HG03103 (cell line): ENCODE data around the gene PPP6C.
"Not testable (repeated sequence)": the region's sequence is repeated elsewhere in the genome, so short reads cannot be mapped to it uniquely, and the experiment has no call there.

ENCODE experiments used
- ATAC-seq: cut with Tn5 transposase; IDR thresholded peaks from one replicate; pipeline ENCODE4 v1.9.1; 2021; ENCODE audit warnings: low read depth; ENCODE audit not compliant: unreplicated experiment

The PPP6C gene

DNA sequence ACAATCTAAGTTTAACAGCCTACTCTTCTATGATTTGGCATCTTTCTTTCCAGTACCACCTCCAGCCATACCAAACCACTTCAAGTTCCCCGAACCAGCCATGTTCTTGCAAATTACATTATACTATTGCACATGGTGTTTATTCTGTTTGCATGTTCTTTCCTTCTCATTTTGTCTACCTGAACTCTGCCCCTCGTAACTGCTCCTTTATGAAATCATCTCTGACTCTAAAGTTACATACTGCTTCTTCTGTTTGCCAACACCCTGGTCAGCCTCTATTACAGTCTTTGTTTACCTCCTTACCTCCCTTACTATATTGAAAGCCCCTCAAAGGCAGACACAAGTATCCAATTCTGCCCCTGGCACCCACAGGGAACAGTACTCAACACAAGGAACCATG lies 6.0 kb downstream of the PPP6C start:
- no peak for ATAC-seq

DNA sequence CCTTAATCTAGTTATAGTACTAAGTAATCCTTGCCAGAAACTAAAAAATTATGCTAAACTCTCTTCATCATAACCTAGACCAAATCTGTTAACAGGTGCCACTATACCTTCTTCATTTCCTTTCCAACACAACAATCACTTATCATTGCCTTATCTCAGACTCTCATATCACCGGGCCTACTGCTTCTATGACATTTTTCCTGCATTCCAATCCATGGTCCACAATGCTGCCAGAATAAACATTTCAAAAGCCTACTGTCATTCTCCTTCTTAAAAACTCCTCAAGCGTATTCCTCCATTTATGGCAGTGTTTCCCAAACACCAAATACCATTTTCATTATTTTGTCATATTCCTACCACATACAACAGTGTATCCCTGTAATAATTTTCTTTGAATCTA lies 6.5 kb downstream of the PPP6C start:
- no peak for ATAC-seq

DNA sequence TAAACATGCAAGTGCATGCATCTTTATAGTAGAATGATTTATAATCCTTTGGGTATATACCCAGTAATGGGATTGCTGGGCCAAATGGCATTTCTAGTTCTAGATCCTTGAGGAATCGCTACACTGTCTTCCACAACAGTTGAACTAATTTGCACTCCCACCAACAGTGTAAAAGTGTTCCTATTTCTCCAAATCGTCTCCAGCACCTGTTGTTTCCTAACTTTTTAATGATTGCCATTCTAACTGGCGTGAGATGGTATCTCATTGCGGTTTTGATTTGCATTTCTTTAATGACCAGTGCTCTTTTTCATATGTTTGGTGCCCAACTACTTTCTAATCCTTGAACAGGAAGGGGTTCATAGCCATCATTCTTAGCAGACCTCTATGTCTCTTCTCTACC lies 7.8 kb downstream of the PPP6C start:
- ATAC-seq = not testable (repeated sequence)

DNA sequence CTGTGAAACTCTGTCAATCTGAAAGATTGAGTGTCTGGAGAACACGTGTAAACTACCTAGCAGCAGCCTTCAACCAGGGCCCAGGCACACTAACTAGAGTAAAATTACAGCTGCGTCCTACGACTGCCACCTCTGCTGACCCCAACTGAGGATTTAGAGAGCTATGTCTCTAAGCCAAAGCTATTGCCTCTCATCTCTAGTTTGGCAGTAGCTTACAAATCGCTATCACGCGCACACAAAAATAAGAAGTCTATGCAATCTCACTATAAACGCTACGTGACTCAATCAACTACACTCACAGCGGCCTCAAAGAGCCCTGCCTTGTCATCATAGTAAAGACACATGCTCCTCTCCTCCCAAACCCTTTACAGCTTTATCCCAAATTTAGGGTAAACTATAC lies 8.7 kb downstream of the PPP6C start:
- ATAC-seq = no peak

DNA sequence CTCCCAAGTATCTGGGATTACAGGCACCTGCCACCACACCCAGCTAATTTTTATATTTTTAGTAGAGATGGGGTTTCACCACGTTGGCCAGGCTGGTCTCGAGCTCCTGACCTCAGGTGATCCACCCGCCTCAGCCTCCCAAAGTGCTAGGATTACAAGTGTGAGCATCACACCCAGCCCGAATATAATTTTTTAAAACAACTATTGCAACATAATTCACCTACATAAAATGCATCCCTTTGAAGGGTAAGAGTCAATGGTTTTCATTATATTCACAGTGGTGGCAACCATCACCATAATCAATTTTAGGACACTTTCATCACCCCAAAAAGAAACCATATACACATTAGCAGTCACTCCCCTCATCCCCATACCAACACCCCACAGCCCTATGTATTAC lies 9.8 kb downstream of the PPP6C start:
- ATAC-seq = not testable (repeated sequence)

DNA sequence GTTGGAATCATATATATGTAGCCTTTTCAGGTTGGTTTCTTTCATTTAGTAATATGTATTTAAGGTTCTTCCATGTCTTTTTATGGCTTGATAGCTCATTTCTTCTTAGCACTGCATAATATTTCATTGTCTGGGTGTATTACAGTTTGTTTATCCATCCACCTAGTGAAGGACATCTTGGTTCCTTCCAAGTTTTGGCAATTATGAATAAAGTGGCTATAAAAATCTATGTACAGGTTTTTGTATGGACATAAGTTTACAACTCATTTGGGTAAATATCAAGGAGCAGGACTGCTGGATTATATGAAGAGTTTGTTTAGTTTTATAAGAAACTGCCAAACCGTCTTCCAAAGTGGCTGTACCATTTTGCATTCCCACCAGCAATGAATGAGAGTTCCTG lies 11.7 kb downstream of the PPP6C start:
- no peak for ATAC-seq

DNA sequence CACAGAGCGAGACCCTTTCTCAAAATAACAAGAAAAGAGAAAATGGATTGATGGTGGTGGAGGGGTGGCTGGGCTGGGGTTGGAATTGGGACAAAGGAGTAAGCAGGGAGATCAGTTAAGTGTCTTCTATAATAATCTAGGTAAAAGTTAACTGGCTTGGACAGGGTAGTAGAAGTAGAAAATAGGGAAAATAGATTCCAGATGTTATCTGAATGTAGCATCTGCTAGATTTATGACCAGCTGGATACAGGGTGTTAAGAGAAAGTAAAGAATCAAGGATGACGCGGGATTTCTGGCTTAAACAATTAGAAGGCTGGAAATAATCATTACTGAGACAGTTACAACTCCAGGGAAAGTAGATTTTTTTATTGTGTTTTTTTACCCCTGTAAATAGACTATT lies 13.0 kb downstream of the PPP6C start:
- ATAC-seq = no peak

DNA sequence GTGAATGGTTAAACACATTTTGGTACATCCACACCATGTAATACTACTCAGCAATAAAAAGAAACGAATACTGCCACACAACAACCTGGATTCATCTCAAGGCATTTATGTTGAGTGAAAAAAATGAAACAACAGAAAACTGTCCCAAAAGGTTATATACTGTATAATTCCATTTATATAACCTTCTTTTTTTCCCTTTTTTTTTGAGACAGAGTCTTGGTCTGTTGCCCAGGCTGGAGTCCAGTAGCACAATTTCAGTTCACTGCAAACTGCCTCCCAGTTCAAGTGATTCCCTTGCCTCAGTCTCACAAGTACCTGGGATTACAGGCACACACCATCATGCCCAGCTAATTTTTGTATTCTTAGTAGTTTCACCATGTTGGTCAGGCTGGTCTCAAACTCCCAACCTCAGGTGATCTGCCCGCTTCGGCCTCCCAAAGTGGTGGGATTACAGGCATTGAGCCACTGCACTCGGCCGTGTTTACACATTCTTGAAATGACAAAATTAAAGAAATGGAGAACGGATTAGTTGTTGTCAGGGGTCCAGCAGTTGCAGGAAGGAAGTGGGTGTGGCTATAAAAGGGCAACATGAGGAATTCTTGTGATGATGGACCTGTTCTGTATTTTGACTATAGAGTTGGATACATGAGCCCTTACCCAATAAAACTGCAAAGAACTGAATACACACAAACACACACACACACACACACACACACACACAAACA lies 17.4 kb downstream of the PPP6C start:
- no peak for ATAC-seq

DNA sequence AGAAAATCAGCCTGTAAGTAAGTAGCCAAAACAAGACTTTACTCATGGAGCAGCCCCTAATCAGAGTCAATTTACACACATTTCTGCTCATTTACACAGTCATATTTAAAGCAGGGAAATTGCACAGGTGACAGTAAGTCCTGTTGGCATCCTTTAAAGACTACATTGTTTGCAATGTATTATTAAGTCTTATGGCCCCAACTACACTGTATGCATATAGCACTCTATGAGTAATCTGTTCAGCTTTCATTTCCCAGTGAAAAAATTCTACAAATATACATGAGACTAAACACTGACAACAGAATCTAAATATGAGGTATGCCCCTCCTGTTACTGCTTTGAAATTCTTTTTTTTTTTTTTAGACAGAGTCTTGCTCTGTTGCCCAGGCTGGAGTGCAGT lies 19.7 kb downstream of the PPP6C start:
- ATAC-seq = no peak

DNA sequence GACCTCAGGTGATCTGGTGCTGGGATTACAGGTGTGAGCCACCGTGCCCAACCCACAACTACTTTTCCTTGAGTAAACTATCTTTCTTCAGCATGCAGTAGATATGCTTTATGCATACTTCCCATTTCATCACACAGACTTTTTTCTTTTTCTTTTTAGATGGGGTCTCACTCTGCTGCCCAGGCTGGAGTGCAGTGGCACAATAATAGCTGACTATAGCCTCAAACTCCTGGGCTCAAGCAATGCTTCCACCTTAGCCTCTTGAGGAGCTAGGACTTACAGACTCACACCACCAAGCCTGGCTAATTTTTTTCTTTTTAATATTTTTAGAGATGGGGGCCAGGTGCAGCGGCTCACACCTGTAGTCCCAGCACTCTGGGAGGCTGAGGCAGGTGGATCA lies 22.8 kb downstream of the PPP6C start:
- no peak for ATAC-seq

DNA sequence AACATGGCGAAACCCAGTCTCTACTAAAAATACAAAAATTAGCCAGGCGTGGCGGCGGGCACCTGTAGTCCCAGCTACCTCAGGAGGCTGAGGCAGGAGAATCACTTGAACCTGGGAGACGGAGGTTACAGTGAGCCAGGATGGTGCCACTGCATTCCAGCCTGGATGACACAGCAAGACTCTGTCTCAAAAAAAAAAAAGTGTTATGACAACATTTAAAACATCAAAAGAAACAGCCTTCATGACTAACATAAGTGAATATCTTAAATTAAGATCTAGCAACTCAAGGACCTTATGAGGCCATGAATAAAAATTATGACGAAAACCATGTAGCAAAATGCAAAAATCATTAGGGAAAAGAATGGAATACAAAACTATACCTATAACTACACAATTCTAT lies 26.7 kb downstream of the PPP6C start:
- not testable (repeated sequence) for ATAC-seq

DNA sequence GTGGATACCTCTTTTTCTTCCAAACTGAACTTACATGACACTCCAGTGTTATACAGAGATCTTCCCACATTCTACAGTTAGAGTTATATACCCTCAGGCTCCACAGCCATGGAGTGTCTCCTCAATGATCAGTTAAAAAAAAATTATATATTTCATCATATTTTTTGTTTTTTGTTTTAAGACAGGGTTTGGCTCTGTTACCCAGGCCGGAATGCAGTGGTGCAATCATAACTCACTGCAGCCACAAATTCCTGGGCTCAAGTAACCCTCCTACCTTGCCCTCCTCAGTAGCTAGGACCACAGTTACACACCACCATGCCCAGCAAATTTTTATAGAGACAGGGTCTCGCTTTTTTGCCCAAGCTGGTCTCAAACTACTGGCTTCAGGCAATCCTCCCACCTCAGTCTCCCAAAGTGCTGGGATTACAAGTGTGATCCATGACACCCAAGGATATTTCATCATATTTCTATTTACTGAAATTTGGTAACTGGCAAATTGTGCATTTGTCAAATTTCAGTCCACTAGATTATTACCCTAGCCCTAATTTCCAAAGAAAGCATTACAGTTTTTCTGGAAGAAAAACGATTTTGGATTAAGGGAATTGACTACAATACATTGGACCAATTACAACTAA lies 28.2 kb downstream of the PPP6C start:
- no peak for ATAC-seq

DNA sequence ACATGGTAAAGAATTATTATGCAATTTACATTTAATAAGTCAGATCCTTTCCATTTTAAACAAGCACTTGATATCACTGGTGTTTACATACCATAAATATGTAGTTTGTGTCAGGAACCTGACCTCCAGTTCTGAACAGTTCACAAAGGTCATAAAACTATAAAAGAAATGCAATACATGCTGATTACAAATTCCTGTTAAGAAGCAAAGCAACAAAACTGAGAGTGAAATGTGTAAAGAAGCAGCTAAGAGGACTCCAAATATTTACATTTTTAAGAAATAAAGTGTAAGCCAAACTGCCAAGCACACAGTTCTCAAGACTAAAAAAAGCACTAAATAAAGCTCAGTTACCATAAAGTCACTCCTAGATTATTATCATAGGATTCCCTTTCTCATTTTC lies 28.9 kb downstream of the PPP6C start:
- no peak for ATAC-seq

DNA sequence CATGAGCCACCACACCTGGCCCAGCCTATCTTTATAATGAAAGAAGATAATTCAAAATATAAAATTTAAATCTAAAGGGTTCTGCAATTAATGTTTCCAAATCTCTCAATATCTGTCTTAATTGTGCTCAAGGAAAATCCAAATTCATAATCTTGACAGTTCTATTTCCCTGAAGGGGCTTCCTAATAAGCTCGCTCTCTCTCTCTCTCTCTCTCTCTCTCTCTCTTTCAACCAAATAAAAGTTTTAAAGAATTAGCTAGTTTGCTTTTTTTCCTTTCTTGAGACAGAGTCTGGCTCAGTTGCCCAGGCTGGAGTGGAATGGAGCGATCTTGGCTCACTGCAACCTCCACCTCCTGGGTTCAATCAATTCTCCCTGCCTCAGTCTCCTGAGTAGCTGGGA lies 33.1 kb downstream of the PPP6C start:
- no peak for ATAC-seq

DNA sequence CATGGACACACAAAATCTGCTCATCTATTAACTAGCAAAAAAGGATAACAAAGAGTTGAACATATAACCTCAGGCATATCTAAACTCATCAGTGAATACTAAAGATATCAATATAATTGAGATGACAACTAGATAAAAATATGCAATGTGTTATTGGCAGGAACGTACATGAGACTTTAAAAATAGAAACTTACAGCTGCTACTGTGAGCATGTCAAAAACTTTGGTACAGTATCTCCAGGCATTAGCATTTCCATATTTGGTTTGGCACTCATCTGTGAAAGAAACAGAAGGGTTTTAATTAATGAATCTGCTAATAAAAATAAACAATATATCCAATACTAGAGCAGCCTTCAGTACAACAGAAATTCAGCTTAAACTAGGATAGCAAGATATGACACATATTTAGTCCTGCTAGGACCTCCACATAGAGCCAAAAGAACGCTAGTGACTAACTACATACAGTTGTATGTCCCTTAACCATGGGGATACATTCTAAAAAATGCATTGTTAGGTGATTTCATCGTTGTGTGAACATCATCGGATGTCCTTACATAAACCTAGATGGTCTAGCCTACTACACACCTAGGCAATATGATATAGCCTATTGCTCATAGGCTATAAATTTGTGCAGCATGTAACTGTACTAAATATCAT lies 35.8 kb downstream of the PPP6C start:
- ATAC-seq = no peak

DNA sequence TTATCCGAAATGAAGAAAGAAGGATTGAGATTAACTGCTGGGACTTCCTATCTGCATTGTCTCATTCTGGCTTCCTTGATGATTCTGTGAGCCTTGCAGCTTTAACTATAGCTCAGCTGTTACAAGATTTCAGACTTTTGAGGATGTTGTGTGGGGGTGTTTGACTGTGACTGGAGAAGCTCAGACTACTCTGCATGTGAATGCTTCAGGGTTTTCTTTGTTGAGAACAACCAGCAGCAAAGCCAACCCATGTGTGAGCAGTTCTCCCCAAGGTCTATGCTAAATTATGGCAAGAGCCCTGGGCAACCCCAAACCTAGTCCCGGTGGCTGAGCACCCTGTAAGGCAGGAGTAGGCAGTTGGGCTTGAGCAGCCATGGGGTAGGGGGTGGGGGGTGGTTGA lies 37.9 kb downstream of the PPP6C start:
- no peak for ATAC-seq

DNA sequence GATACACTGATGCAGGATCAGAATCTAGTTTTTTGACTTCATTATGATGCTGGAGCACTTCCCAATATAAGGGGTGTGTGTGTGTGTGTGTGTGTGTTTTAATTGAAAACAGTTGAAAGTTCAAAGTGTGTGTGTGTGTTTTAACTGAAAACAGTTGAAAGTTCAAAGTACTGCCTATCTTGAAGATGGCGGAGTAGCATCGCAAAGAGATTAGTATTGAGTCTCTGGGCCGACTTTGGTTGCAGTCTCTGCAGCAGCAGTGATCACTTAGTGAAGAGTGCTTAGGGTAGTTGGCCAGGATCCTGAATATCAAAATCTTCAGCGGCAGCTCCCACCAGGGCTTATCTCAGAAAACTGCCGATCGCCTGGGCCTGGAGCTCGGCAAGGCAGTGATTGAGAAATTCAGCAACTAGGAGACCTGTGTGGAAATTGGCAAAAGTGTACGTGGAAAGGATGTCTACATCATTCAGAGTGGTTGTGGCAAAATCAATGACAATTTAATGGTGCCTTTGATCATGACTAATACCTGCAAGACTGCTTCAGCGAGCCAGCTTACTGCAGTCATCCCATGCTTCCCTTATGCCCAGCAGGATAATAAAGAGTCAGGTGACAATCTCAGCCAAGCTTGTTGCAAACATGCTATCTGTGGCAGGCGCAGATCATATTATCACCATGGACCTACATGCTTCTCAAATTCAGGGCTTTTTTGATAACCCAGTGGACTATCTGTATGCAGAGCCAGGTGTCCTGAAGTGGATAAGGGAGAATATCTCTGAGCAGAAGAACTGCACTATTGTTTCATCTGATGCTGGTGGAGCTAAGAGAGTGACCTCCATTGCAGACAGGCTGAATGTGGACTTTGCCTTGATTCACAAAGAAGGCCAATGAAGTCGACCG lies 39.0 kb downstream of the PPP6C start:
- ATAC-seq = no peak

DNA sequence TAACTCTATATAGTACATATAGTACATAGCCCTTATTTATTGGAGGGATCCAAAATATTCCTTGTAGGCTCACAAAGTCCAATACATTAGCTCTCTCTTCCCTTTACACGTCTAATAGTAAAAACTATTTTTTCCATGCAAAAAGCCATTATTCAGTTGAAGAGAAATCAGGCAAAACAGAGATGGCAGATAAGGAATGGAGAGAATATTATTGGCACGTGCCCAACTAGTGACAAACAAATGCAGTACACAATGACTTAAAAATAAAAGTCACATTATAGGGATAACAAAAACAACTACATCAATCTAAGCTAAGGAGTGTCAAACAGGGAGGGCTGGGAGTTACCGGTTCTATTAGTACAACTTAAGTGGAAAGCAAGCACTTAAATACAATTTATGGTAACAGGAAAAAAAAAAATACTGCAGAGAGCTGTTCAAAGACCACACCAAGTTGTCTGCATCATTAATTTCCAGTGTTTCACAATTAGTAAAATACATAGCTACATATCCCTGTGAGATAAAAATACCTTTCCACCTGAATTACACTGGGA lies 42.1 kb downstream of the PPP6C start:
- ATAC-seq = no peak

DNA sequence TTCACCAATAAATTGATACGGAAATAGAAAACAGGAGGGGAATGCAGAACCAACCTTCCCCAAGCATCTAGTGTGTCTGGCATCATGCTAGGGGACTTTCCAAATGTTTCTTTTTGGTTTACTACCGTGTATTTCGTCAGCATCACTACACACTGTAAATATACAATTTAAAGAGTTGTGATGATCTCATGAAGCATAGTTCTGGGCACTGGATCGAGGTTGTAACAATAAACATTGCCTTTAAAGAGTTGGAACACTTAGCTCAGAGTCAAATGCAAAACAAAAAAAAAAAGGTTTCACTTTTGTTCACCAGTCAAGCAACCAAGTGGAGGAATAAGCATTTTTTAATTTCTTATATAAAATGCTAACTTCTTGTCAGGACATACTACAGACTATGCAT lies 43.4 kb downstream of the PPP6C start:
- no peak for ATAC-seq

DNA sequence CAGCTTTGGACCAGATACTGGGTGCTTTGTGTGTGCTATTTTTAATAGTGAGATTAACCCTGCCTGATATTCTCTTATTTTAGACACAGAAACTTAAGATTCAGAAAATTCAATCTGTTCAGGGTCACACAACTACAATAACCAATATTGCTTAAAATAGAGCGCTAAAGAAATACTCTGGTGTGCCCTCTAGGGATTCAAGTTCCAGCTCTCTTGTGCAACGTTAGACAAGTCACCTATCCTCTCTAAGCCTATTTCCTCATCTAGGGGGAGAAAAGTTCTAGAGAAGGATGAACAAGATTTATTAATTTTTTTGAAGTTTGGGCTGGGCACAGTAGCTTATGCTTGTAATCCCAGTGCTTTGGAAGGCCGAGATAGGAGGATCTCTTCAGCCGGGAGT lies 44.2 kb downstream of the PPP6C start:
- ATAC-seq = no peak
